T-helper 9 cell (primary cell): ENCODE results near the gene FUS.

Experiments
- DNase-seq: peaks from one replicate; pipeline ENCODE4 v3.0.0-alpha.2; 2020

The FUS gene

GRCh38 chr16:31204871-31205666 lies 25.1 kb downstream of the FUS start:
- DNase-seq, result no peak

GRCh38 chr16:31206776-31207175 lies 26.8 kb downstream of the FUS start:
- DNase-seq, result no peak

- no peak for DNase-seq
Measured at GRCh38 chr16:31213342-31213741, 33.4 kb downstream of the FUS start.

GRCh38 chr16:31213877-31214707 lies 34.2 kb downstream of the FUS start, which contains the start of gene TRIM72:
Gene TRIM72 (plus strand): TSS chr16:31214119. CDS start chr16:31214739, 620 bp downstream.
- DNase-seq, result no peak

GRCh38 chr16:31214708-31215286 lies 34.9 kb downstream of the FUS start:
- no peak for DNase-seq

GRCh38 chr16:31215287-31216162 lies 35.6 kb downstream of the FUS start:
- DNase-seq, result no peak

GRCh38 chr16:31216422-31217135 lies 36.6 kb downstream of the FUS start, which contains the start of gene PYDC1:
Gene PYDC1 (minus strand): TSS chr16:31217135. CDS start chr16:31217028, 107 bp downstream.
- DNase-seq, result no peak

GRCh38 chr16:31217136-31217530 lies 37.2 kb downstream of the FUS start:
- DNase-seq, result no peak

GRCh38 chr16:31219154-31219741 lies 39.3 kb downstream of the FUS start:
- no peak for DNase-seq

- no peak for DNase-seq
Measured at GRCh38 chr16:31221357-31222160, 41.6 kb downstream of the FUS start.

- DNase-seq, result no peak
Measured at GRCh38 chr16:31223044-31223443, 43.1 kb downstream of the FUS start.

GRCh38 chr16:31224092-31224955 lies 44.4 kb downstream of the FUS start:
- DNase-seq, result no peak

GRCh38 chr16:31225193-31225592 lies 45.3 kb downstream of the FUS start:
- DNase-seq, result no peak

GRCh38 chr16:31228206-31228605 lies 48.3 kb downstream of the FUS start:
- DNase-seq, result no peak

- DNase-seq, result no peak
Measured at GRCh38 chr16:31229501-31229900, 49.6 kb downstream of the FUS start.

- DNase-seq, result no peak
Measured at GRCh38 chr16:31238041-31238440, 58.1 kb downstream of the FUS start.
